GM12864 (cell line): ENCODE data around the gene PKN1.
"Not testable (repeated sequence)": the region's sequence is repeated elsewhere in the genome, so short reads cannot be mapped to it uniquely, and the experiment has no call there.

Source experiments
- DNase-seq: peaks from one replicate; pipeline ENCODE4 v3.0.0-alpha.2; 2011; ENCODE audit warnings: low read depth
- H3K4me3 ChIP-seq: 2 replicates; pipeline ENCODE4 v1.5.1; 2011; ENCODE audit warnings: mild to moderate bottlenecking, low read depth, low read length, control low read depth
- CTCF ChIP-seq: IDR thresholded peaks from 2 replicates; pipeline ENCODE4 v1.5.1; 2011; ENCODE audit warnings: low read depth, mild to moderate bottlenecking, moderate library complexity, low read length, control low read depth, inconsistent platforms; ENCODE audit errors: missing control alignments

Gene PKN1

GRCh38 chr19:14495672-14496028, 62.5 kb downstream of the PKN1 start:
- no peak for TF ChIP-seq CTCF
- DNase-seq = no peak
- peak overlapping the region; percentile 70 for H3K4me3 ChIP-seq

- no peak for TF ChIP-seq CTCF
- no peak for DNase-seq
- peak within 1 kb of the TSS; percentile 70 for H3K4me3 ChIP-seq
Observed at GRCh38 chr19:14496029-14496833, 63.1 kb downstream of the PKN1 start, which contains the start of gene GIPC1. TSS of gene GIPC1 (minus strand) at chr19:14496127. CDS start at chr19:14482976, 13,151 bp downstream.

- no peak for DNase-seq
- no peak overlapping the region; the same call in 1 of the 2 replicates for H3K4me3 ChIP-seq
- no peak for TF ChIP-seq CTCF
Observed at GRCh38 chr19:14496834-14497227, 63.7 kb downstream of the PKN1 start.

- no peak for DNase-seq
- no peak for TF ChIP-seq CTCF
- H3K4me3 ChIP-seq = no peak overlapping the region
Observed at GRCh38 chr19:14497228-14497921, 64.3 kb downstream of the PKN1 start.

- no peak for TF ChIP-seq CTCF
- DNase-seq = no peak
Observed at GRCh38 chr19:14502334-14503092, 69.4 kb downstream of the PKN1 start.

GRCh38 chr19:14503285-14503684, 70.2 kb downstream of the PKN1 start:
- no peak for DNase-seq
- no peak for TF ChIP-seq CTCF
- no peak overlapping the region for H3K4me3 ChIP-seq

More at GRCh38 chr19:14502334-14503092, 69.4 kb downstream of the PKN1 start:
- no peak overlapping the region for H3K4me3 ChIP-seq

GRCh38 chr19:14504575-14504974, 71.5 kb downstream of the PKN1 start:
- H3K4me3 ChIP-seq, DNase-seq: not testable (repeated sequence)
